Thoracic aorta (tissue), 2 donors: ENCODE results near the gene DLG5. TPM values are rescaled to one million over a fixed set of nuclear protein-coding genes. Genes with fewer than 3 reads are reported as not detected.
"Not testable (repeated sequence)": the region's sequence is repeated elsewhere in the genome, so short reads cannot be mapped to it uniquely, and the experiment has no call there.

Experiments used
- ATAC-seq: fragments of 150-250 bp; one replicate; pipeline ENCODE4 v1.8.0; 2017; ENCODE audit warnings: low read depth; ENCODE audit not compliant: insufficient number of reproducible peaks, low FRiP score
- DNase-seq: peaks from one replicate; pipeline ENCODE4 v3.0.0-alpha.2; 2020; ENCODE audit warnings: low spot score
- H3K27ac ChIP-seq, 2 donors: fragments of 200-600 bp; sonication (generic); 1 replicate in 1 of 2; 2 replicates in 1 of 2; pipeline ENCODE4 v1.5.1; 2016; ENCODE audit warnings: mild to moderate bottlenecking in 2 of 2, moderate library complexity in 2 of 2
- H3K27me3 ChIP-seq: fragments of 200-600 bp; sonication (generic); replicated peaks from 2 replicates; pipeline ENCODE4 v1.6.0; 2016; ENCODE audit warnings: mild to moderate bottlenecking; ENCODE audit not compliant: insufficient read depth
- H3K36me3 ChIP-seq: fragments of 200-600 bp; sonication (generic); one replicate; pipeline ENCODE4 v1.5.1; 2016
- H3K4me1 ChIP-seq, 2 donors: fragments of 200-600 bp; sonication (generic); 1 replicate in 1 of 2; 2 replicates in 1 of 2; pipeline versions ENCODE4 v1.5.1 to v1.6.0; 2016; ENCODE audit warnings: low read depth in 2 of 2, mild to moderate bottlenecking in 1 of 2; ENCODE audit not compliant: control insufficient read depth in 1 of 2
- H3K4me3 ChIP-seq: fragments of 200-600 bp; sonication (generic); 2 replicates; pipeline ENCODE4 v1.5.1; 2016; ENCODE audit warnings: mild to moderate bottlenecking
- H3K9me3 ChIP-seq: fragments of 200-600 bp; sonication (generic); 2 replicates; pipeline ENCODE4 v1.5.1; 2016
- CTCF ChIP-seq: fragments of 200-600 bp; sonication (generic); IDR thresholded peaks from one replicate; pipeline ENCODE4 v1.5.1; 2019; ENCODE audit warnings: antibody characterized with exemption
- total RNA-seq, 2 donors: library from RNA; depleted of rRNA; stranded (reverse); fragments of >200 nt; gene quantifications; one replicate each; pipeline versions ENCODE4 v1.1.0 to v1.2.3, GENCODE V29; 2016

The DLG5 gene
- total RNA-seq, 2 donors from 2014 or later, result 36.4 to 79.6 TPM

DNA sequence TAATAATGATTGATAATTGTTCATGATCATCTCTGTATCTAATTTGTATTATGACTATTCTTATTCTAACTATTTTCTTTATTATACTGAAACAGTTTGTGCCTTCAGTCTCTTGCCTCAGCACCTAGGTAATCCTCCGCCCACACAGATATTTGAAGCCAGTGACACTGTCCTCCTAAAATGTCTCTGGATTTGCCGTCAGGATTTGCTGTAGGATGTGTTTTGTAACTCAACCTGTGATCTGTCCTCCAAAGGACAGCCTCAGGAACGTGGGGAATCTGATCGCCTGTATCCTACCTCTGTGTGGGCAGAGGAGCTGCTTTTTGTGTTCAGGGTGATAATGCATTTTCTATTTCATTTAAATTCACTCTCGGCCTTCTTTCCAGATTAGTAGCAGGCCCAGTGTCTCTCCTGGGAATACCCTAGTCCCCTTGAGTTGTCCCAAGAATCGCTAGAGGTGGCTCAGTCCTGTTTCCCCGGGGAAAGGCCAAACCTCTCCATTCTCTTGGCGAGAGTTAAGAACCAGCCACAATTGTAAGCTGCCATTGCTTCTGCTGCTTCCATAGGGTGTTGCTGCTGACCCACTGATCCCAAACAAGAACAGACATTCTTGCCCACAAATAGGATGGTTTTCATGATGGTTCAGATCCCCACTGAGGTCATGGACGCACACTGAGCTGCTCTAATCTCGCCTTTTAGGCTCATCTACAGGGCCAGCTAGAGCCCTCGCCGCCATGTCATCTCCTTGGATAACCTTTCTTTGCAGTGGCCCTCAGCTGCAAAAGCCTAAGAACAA, 152.7 kb downstream of the DLG5 start:
- ATAC-seq, result no peak
- TF ChIP-seq CTCF, result no peak
- Histone ChIP-seq H3K27me3 (no peaks in the 10 kb centered on the region), H3K9me3 (peaks cover 10% of the 10 kb centered on the region), H3K4me1 (no peaks in the 10 kb centered on the region), H3K4me3 (no peak overlapping the region), H3K36me3 (peaks cover 2% of the 10 kb centered on the region), H3K27ac (no peak overlapping the region)
- DNase-seq, result no peak

DNA sequence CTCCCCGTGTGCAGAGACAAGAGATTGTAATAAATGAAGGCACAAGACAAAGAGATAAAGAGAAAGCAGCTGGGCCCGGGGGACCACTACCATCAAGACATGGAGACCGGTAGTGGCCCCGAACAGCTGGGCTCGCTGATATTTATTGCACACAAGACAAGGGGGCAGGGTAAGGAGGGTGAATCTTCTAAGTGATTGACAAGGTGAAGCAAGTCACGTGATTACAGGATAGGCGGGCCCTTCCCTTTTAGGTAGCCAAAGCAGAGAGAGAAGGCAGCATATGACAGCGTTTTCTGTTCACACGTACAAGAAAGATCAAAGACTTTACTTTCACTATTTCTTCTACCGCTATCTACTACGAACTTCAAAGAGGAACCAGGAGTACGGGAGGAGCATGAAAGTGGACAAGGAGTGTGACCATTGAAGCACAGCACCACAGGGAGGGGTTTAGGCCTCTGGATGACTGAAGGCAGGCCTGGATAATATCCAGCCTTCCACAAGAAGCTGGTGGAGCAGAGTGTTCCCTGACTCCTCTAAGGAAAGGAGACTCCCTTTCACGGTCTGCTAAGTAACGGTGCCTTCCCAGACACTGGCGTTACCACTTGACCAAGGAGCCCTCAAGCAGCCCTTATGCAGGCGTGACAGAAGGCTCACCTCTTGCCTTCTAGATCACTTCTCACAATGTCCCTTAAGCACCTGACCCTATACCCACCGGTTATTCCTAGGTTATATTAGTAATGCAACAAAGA, 153.5 kb downstream of the DLG5 start:
- DNase-seq, ATAC-seq, H3K36me3 ChIP-seq: not testable (repeated sequence)

GRCh38 chr10:77771851-77772250, 154.7 kb downstream of the DLG5 start:
- H3K4me3 ChIP-seq, result no peak overlapping the region
- H3K9me3 ChIP-seq, result peaks cover 5% of the 10 kb centered on the region
- H3K27me3 ChIP-seq, result no peaks in the 10 kb centered on the region
- no peaks in the 10 kb centered on the region for H3K36me3 ChIP-seq
- no peaks in the 10 kb centered on the region for H3K4me1 ChIP-seq
- H3K27ac ChIP-seq, result no peak overlapping the region
- TF ChIP-seq CTCF, result no peak
- DNase-seq, result no peak
- no peak for ATAC-seq

More for the DNA sequence above, 153.5 kb downstream of the DLG5 start:
- H3K27ac ChIP-seq, H3K4me1 ChIP-seq, H3K27me3 ChIP-seq, H3K9me3 ChIP-seq, H3K4me3 ChIP-seq: not testable (repeated sequence)

DNA sequence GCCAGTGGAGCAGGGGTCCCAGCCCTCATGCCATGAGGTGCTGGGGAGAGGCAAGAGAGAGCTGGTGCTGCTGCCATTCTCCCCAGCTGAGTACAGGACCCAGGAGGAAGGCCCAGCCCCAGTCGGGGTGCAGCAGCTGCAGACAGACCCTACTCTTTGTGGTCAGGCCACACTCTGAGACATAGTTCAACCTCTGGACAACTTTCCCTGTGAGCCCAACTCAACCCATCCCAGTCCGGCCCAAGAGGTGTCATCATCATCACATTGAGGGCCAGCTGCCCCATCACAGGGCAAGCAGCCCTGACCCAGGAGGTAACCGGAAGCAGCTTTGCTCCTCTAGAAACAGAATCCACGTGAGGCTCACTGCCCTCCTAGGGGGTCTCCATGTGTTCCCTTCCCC, 155.1 kb downstream of the DLG5 start:
- DNase-seq (no peak), ATAC-seq (no peak)
- Histone ChIP-seq H3K4me3 (no peak overlapping the region), H3K27ac (no peak overlapping the region), H3K4me1 (no peaks in the 10 kb centered on the region), H3K9me3 (peaks cover 3% of the 10 kb centered on the region), H3K36me3 (no peaks in the 10 kb centered on the region), H3K27me3 (no peaks in the 10 kb centered on the region)
- no peak for TF ChIP-seq CTCF

DNA sequence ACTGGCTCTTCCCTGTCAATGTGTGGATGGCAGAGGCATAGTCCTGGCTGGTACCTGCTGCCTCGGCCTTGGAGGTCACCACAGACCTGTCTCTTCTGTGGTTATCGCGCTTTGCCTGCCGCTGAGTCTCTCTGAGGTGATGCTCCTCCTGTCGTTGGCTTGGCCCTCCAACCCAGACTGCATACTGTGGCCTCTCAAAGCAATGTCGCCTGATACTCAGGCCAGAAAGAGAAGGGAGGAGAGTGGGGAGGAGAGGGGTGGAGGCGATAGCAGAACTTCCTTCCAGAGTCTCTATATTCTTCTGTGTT, 155.7 kb downstream of the DLG5 start:
- Histone ChIP-seq H3K36me3 (no peaks in the 10 kb centered on the region), H3K27me3 (no peaks in the 10 kb centered on the region), H3K4me1 (no peaks in the 10 kb centered on the region), H3K9me3 (no peaks in the 10 kb centered on the region), H3K4me3 (no peak overlapping the region), H3K27ac (no peak overlapping the region)
- TF ChIP-seq CTCF, result no peak
- ATAC-seq, result no peak
- DNase-seq, result no peak
